Mucosa of gallbladder (tissue), 1 donor: Measurements from ENCODE around the gene ST6GALNAC3. TPM values are rescaled to one million over a fixed set of nuclear protein-coding genes. Genes with fewer than 3 reads are reported as not detected.
"Not testable (repeated sequence)": the region's sequence is repeated elsewhere in the genome, so short reads cannot be mapped to it uniquely, and the experiment has no call there.

Experiments
- DNase-seq: peaks from one replicate; pipeline ENCODE4 v3.0.0-alpha.2; 2020; ENCODE audit warnings: low spot score
- total RNA-seq: library from RNA; stranded (reverse); gene quantifications from one replicate; pipeline ENCODE4 v1.2.1, GENCODE V29; 2021
- donor health status: DM: no; HTN: no; CAD: no.

The ST6GALNAC3 gene
- total RNA-seq, 1 donor from 2014 or later: 5.9 TPM

GRCh38 chr1:76073481-76073880 lies 1.1 kb upstream of the ST6GALNAC3 start:
- DNase-seq: no peak

DNA sequence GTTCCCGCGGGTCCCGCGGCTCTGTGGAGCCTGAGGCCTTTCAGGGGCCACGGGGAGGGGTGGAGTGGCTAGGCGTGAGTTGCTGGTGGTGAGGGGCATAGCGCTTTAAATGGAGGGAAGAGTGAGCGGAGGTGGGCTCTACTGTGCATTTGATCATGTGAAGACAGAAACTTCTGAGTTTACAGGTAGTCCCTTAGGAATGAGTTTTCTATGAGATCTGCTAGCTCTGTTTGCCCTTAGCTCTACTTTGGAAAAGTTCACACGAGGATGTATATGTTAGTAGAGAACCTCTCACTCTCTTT lies 593 bp downstream of the ST6GALNAC3 start:
- no peak for DNase-seq

DNA sequence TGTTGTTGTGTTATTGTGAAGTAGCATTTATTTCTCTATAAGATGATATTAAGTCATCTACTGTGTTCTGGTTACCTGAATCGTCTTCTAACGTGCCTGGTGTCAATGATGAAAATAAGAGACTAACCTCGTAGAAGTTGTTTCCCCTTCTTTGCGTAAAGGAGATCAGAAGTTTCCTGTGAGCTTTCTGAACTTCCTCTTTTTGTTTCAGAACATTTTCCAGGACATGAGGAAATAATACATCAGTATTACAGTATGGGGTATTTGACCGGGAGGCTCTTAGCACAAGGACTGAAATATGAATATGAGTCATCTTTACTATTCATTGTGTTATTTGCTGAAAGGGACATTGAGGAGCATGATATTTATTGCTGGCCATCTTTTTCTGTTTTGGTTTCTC lies 1.3 kb downstream of the ST6GALNAC3 start:
- no peak for DNase-seq

GRCh38 chr1:76079475-76080227 lies 5.1 kb downstream of the ST6GALNAC3 start:
- no peak for DNase-seq

DNA sequence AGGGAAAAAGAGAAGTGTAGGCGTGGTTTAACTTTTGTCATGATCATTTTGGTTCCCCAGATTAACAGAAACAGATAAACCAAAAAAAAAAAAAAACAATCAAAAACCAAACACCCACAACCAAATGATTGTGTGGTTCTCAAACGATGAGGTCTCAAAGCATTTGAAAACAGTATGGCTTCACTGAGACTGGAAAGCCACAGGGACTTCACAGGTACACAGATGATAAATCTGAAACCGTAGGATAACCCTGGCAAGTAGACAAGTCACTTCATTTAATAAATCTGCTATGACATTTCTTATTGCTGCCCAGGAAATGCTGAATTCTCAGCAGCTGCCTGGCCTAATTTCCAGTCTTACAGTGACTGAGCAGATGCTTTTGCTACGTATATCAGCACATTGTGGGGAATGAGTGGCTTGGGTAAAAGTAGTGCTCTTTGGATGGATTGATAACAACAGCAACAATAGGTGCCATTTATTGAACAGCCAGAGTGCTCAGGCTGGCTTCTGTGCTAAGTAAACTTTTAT lies 6.1 kb downstream of the ST6GALNAC3 start:
- no peak for DNase-seq

DNA sequence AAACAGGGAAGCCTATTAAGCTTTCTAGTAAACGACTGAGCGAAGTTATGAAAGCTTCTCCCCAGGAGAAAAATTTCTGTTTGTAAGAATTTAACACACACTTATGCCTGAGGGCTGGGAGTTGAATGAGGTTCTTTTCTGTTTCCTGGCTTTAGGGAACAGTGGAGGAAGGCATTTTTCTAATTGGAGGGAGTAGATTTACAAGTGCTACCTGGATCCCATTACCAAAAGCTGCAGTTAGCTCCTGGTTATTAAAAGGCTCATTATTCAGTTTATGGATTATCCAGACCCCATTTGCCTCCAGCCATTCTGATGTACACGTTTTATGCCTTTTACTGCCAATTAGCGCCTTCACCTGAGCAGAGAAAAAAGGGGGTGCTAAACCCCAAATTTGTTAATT lies 7.5 kb downstream of the ST6GALNAC3 start:
- no peak for DNase-seq

GRCh38 chr1:76083189-76083588 lies 8.6 kb downstream of the ST6GALNAC3 start:
- no peak for DNase-seq

GRCh38 chr1:76084029-76084627 lies 9.6 kb downstream of the ST6GALNAC3 start:
- DNase-seq: no peak

DNA sequence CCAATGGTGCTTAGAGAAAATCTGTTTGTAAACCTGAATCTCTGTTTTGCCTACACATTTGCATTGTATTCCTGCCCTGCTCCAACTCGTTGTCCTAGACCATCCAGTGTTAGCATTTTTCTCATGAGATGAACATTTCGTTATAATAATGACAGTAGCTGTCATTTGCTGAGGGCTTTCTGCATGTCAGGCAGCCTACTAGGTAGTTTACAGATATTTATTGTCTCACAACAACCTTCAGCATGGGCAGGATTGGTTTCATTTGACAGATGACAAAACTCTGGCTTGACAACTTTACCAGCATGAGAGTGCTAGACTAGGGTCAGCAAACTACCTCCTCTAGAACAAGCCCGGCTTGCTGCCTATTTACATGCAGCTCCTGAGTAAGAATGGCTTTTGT lies 10.1 kb downstream of the ST6GALNAC3 start:
- DNase-seq: no peak

DNA sequence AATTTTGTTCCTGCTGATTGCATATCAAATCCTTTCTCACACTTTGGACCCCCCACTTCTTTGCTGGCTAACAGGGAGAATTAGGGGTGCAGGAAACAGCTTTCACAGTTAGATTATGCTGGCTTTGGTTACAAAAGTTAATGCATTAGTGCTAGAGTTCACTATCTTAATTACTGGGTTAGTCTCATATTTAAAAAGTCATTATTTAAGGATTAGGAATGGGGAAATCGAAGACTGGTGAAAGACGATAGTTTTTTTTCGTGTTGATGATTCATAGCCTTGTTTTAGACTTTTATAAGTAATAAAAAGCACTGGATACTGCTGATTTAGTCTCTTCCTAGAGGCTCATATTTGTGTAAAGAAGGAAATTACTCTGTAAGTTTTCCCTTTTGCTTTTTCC lies 11.6 kb downstream of the ST6GALNAC3 start:
- no peak for DNase-seq

DNA sequence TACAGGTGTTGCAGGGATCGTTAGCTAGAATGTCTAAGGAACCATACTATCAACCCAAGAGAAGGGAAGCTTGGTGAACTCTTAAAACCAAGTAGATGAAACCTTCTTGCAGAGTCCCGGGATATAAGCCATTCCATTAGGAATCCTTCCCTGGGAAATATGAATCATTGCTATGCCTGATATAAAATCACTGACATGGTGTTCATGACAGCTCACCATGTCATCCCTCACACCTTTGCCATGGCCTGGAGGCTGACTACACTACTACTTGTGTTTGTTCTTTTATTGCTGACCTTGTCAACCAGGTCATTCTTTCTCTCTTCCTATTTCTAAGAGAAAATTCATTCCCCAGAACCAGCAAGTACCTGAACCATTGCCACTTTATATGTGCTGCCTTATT lies 12.1 kb downstream of the ST6GALNAC3 start:
- DNase-seq: no peak

- no peak for DNase-seq
Observed at GRCh38 chr1:76090283-76091203, 16.0 kb downstream of the ST6GALNAC3 start.

DNA sequence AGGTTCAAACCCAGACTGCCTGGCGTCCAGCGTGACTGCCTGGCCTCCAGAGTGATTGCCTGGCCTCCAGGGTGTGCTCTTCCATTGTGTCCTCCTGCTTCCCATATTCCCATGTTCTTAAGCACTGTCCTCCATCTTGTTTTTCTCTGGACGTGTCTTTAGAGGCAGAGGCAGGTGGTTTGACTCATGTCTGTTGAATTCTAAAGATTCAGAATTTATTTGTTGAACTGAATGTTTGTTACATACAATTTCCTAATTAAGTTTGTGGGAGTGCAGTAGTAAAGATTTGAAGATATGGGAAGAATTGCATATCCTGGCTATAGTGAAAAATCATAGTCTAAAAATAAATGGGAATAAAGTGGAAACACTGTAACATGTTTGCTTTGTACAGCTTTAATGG lies 18.3 kb downstream of the ST6GALNAC3 start:
- no peak for DNase-seq

- no peak for DNase-seq
Observed at GRCh38 chr1:76093522-76094312, 19.2 kb downstream of the ST6GALNAC3 start.

GRCh38 chr1:76095802-76096201 lies 21.3 kb downstream of the ST6GALNAC3 start:
- no peak for DNase-seq

DNA sequence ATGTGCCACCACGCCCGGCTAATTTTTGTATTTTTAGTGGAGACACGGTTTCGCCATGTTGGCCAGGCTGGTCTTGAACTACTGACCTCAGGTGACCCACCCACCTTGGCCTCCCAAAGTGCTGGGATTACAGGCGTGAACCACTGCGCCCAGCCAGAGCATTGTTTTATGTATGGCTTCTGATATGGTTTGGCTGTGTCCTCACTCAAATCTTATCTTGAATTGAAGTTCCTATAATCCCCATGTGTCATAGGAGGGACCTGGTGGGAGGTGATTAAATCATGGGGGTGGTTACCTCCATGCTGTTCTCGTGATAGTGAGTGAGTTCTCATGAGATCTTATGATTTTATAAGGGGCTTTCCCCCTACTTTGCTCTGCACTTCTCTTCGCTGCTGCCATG lies 22.5 kb downstream of the ST6GALNAC3 start:
- not testable (repeated sequence) for DNase-seq

DNA sequence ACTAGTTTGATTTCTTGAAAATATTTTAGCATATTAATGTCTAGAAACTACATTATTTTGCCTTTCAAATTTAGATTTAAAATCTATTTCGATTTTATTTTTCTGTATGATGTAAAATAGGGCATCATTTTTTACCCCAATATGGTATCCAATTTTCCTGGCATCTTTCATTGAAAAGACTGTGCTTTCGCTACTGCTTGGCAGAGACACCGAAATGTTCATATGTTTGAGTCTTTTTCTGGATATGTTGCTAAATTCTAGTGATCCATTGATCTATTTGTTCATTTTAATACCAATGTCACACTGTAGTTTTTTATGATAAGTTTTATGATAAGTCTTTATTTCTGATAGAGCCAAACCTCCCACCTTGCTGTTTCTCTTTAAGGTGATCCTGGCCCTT lies 24.3 kb downstream of the ST6GALNAC3 start:
- DNase-seq: no peak

DNA sequence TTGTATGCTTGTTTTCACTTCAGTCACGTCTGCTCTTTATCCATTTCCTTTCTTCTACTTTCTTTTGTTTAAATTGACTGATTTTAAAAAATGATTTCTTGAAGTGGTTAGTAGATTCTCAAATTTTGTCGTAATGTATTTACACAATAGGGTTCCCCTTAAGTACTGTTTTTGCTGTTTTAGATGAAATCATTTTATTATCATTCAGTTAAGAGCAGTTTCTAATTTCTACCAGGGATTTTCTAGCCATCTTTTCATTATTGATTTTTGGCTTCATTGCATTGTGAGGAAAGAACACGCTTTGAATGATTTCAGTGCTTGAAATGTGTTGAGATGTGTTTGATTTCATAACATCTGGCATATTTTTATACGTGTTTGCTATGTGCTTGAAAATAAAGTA lies 27.0 kb downstream of the ST6GALNAC3 start:
- DNase-seq: no peak

GRCh38 chr1:76102046-76102445 lies 27.5 kb downstream of the ST6GALNAC3 start:
- DNase-seq: no peak

GRCh38 chr1:76103034-76103433 lies 28.5 kb downstream of the ST6GALNAC3 start:
- no peak for DNase-seq

DNA sequence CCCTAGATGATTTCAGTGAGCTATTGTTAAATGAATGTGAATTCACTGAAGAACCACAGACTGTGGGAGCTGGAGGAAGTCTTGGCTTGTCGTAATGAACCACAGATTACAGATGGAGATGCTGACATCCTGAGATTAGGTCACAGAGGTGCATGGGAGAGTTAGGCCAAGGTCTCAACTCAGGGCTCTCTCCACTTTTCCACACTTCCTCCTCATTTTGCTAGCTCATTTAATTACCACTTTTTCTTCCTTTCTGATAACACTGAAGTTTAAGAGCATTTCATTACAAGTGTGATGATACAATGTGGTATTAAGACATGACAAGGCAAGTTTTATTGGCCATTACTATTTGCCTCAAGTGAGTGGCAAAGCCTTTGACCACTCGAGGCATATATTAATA lies 30.8 kb downstream of the ST6GALNAC3 start:
- no peak for DNase-seq

GRCh38 chr1:76106251-76106650 lies 31.7 kb downstream of the ST6GALNAC3 start:
- no peak for DNase-seq
